Kidney epithelial cell (primary cell): Measurements from ENCODE around the gene TSPAN12. TPM values are rescaled to one million over a fixed set of nuclear protein-coding genes. Genes with fewer than 3 reads are reported as not detected.

Source experiments
- DNase-seq: peaks from one replicate; pipeline ENCODE4 v3.0.0-alpha.2; 2010; ENCODE audit warnings: low read depth
- H3K27me3 ChIP-seq: 2 replicates; pipeline ENCODE4 v1.6.0; 2011; ENCODE audit warnings: low read length; ENCODE audit not compliant: control insufficient read depth, insufficient read depth
- H3K36me3 ChIP-seq: 2 replicates; pipeline ENCODE4 v1.5.1; 2011; ENCODE audit warnings: low read length; ENCODE audit not compliant: control insufficient read depth, insufficient read depth
- H3K4me3 ChIP-seq: 2 replicates; pipeline ENCODE4 v1.5.1; 2011; ENCODE audit warnings: low read depth, mild to moderate bottlenecking, control low read depth, low read length
- total RNA-seq: library from RNA; depleted of rRNA; stranded (reverse); fragments of >200 nt; gene quantifications from 2 replicates; pipeline ENCODE4 v1.2.3, GENCODE V29; 2015
- TF ChIP-seq, protein P1 (sequence below): IDR thresholded peaks from 2 replicates; pipeline ENCODE4 v1.5.1; 2011; ENCODE audit warnings: mild to moderate bottlenecking, moderate library complexity, low read length, control low read depth, inconsistent platforms; ENCODE audit not compliant: insufficient read depth, poor library complexity, severe bottlenecking

Gene TSPAN12
- total RNA-seq, 1 donor from 2014 or later: 10.9 TPM

DNA sequence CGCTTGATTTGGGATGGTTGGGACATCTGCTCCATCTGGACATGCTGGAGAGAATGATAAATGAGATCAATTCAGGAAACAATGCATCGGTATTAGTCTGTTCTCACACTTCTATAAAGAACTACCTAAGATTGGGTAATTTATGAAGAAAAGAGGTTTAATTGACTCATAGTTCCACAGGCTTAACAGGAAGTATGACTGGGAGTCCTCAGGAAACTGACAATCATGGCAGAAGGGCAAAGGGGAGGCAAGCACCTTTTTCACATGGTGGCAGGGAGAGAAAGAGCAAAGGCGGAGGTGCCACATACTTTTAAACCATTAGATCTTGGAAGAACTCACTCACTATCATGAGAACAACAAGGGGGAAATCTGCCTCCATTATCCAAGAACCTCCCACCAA is 16.8 kb upstream of the TSPAN12 start:
- no peaks in the 10 kb centered on the region for H3K36me3 ChIP-seq
- TF ChIP-seq, protein P1, sequence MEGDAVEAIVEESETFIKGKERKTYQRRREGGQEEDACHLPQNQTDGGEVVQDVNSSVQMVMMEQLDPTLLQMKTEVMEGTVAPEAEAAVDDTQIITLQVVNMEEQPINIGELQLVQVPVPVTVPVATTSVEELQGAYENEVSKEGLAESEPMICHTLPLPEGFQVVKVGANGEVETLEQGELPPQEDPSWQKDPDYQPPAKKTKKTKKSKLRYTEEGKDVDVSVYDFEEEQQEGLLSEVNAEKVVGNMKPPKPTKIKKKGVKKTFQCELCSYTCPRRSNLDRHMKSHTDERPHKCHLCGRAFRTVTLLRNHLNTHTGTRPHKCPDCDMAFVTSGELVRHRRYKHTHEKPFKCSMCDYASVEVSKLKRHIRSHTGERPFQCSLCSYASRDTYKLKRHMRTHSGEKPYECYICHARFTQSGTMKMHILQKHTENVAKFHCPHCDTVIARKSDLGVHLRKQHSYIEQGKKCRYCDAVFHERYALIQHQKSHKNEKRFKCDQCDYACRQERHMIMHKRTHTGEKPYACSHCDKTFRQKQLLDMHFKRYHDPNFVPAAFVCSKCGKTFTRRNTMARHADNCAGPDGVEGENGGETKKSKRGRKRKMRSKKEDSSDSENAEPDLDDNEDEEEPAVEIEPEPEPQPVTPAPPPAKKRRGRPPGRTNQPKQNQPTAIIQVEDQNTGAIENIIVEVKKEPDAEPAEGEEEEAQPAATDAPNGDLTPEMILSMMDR: no peak
- no peaks in the 10 kb centered on the region for H3K27me3 ChIP-seq
- no peak for DNase-seq
- no peak overlapping the region for H3K4me3 ChIP-seq

DNA sequence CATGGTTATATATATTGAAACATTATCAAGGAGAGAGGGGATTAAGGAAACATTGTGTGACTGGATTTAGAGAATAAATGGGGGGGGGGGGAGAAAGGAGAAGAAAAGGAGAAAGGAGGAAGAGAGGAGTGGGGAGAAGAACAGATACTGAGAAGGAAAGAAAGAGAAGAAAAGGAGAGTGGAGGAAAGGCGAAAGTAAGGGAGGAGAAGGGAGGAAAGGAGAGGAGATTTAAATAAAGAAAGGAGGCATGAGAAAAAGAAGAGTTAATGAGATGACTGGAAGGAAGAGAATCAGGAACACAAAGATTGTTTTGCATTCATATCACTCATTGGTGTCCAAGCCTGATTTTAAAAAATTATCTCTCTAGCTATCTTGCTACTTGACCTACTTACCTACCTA is 16.1 kb upstream of the TSPAN12 start:
- no peak for DNase-seq
- H3K4me3 ChIP-seq: no peak overlapping the region
- TF ChIP-seq, protein P1: no peak
- H3K27me3 ChIP-seq: no peaks in the 10 kb centered on the region
- H3K36me3 ChIP-seq: no peaks in the 10 kb centered on the region

DNA sequence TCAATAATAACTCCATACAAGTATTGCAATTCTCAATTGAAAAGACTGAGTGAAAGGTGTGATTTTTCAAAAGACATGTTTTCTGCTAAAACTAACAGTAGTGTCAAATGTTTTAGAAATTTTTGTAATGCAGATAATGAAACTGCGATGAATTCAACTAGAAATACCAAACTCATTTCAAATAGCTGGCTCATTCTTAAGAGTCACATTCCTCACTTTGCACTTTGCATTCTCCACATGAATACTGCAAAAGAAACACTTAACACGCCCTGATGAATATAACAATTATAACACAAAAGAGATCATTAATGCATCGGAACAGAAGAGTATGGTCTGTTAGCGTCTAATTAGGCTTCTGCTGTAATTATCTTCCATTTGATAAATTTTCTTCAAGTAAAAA is 15.5 kb upstream of the TSPAN12 start:
- TF ChIP-seq, protein P1: no peak
- no peak for DNase-seq
- Histone ChIP-seq H3K27me3 (no peaks in the 10 kb centered on the region), H3K36me3 (no peaks in the 10 kb centered on the region), H3K4me3 (no peak overlapping the region)

DNA sequence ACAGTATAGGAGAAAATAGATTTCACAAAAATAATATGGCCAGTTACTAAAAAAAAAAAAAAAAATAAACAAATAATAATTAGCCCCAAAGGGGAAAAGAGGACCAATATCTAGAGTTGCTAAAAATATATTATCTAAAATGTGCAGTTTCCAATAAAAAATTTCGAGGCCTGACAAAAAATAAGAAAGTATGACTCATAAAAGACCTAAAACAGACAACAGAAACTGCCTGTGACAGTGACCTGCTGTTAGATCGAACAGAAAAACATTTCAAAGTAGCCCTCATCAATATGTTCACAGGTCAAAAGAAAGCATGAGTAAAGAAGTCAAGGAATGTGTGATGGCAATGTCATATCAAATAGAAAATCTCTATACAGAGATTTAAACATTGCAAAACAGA is 11.8 kb upstream of the TSPAN12 start:
- H3K36me3 ChIP-seq: no peaks in the 10 kb centered on the region
- no peaks in the 10 kb centered on the region for H3K27me3 ChIP-seq
- TF ChIP-seq, protein P1: no peak
- no peak for DNase-seq
- no peak overlapping the region for H3K4me3 ChIP-seq

DNA sequence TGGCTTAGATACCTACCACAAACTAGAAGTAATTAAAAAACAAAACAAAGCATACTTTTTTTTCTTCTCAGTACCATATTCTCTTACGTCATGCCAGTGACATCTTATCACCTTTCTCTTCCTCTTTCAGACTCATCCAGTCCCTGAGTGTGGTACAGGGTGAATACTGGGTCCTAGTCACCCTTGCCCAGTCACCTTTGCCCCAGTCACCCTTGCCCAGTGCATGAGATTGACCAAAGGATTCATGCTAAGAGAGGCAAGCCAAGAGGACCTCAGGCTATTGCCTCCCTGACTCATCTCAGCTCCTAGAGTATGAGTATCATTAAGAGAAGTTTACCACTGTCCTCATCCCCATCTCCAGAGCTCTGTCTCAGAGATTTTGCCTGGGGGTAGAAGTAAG is 10.0 kb upstream of the TSPAN12 start:
- TF ChIP-seq, protein P1: no peak
- H3K36me3 ChIP-seq: no peaks in the 10 kb centered on the region
- H3K27me3 ChIP-seq: no peaks in the 10 kb centered on the region
- H3K4me3 ChIP-seq: no peak overlapping the region
- no peak for DNase-seq

DNA sequence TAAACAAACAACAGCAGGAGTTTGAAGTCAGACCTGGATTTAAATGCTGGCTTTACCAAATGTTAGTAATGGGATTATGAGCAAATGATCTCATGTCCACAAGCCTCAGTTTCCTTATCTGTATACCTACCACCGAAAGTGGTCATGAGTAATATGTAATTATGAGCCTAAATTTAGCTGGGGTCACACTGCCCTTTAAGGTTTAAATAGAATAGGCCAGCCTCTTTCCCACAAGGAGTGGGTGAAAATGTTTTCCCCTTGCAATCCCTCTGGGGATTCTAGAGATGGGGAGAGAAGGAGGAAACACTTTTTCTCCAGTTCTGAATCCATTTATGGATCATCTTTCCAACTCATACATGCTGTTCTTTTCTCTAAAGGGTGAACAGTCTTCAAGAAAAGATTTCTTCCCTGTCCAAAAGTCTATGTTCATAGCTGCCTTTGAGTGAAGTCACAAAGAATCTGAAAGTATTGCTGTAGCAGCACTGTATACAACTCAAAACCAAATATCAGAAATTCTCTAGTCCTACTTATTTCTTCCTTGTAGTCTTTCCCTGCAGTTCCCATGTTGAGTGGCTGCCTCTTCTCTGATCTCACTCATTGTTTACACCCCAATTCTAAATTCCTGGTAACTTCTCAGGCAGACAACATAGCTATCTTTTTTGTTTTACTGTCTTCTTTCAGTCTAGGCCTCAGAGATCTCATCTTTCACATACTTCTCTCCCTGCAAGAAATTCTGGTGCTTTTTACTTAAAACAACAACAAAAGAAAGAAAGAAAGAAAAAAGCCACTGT is 7.4 kb upstream of the TSPAN12 start:
- Histone ChIP-seq H3K27me3 (no peaks in the 10 kb centered on the region), H3K4me3 (no peak overlapping the region), H3K36me3 (no peaks in the 10 kb centered on the region)
- TF ChIP-seq, protein P1: no peak
- no peak for DNase-seq
